Stimulated activated CD4-positive, alpha-beta T cell treated with anti-CD3 and anti-CD28 coated beads, Interleukin-2, amount 100 ng/mL, for 4 hours (primary cell): Measurements from ENCODE around the gene DENND4A.
"Not testable (repeated sequence)": the region's sequence is repeated elsewhere in the genome, so short reads cannot be mapped to it uniquely, and the experiment has no call there.

Experiments
- DNase-seq: peaks from one replicate; pipeline ENCODE4 v3.0.0-alpha.2; 2020; ENCODE audit warnings: low read depth

The DENND4A gene

DNA sequence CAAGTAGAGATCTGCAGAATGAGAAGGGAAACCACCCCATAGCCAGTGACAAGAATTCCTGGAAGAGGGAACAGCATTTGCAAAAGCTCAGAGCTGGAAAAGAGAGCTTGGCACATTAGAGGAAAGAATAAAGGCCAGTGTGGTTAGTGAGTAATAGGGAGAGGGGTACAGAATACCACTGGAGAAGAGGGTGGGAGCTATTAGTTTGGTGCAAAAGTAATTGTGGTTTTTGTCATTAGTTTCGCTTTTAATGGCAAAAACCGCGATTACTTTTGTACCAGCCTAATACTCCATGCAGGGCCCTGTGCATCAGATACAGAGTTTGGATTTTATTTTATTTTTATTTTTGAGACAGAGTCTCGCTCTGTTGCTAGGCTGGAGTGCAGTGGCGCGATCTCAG is 160.6 kb downstream of the DENND4A start:
- DNase-seq = no peak

DNA sequence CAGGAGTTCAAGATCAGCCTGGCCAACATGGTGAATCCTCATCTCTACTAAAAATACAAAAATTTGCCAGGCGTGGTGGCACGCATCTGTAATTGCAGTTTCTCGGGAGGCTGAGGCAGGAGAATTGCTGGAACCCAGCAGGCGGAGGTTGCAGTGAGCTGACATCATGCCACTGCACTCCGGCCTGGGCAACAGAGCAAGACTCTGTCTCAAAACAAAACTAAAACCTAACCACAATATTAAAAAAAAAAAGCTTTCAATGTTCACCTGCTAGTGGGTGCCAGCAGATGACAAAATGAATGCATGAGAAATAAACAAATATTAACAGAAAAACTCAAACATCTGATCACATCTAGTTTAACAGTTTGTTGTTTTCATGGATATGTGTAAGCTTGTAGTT is 161.3 kb downstream of the DENND4A start:
- DNase-seq = no peak

DNA sequence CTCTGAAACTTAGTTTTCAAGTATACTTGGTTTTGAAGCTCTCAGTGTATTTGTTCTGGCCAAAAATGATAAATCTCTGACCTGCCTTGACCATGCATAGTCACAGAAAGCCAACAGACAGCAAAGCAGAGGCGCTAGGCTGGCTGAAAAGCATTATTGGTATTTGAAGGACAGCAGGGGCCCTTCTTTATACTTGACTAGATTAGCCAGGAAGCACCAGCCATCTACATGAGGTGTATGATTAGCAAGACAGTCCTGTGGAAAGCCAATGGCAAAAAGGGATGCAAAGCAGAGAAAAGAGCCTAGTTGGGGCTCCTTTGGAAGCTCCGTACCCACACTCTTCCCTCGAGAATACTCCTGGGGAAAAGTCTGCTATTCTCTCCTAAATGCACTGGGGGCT is 162.5 kb downstream of the DENND4A start:
- no peak for DNase-seq

DNA sequence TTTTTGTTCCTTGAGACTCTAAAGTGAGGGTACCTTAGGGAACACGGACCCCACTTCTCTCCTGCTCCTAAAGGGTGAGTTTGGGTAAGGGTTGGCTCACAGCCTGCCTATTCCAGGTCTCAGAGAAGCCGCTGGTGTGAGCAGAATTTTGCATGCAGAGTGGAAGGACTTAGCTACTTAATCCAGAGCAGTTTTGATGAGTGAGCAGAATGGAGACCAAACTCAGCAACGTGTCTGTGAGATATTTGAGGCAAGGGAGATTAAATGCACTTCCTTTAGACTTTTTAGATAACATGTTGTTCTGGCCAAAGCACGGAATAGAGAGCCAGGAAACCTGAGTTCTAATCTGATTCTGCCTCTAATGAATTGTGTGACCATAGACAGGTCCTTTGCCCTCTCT is 165.2 kb downstream of the DENND4A start:
- DNase-seq = no peak

DNA sequence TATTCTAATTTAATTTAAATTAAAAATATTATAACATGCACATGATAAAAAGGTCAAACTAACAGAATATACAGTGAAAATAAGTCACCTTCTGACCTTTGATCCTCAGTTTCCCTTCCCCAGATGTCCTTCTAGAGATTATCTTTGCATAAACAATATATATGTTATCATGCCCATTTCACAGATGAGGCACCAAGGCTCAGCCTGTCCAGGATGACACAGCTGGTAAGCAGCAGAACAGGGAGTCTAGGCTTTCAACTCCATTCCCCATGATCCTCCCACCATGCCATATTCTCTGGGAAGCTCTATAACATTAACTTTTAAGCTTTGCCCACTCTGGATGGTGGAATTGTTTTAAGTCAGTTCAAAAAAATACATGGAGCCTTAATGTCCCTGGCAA is 169.0 kb downstream of the DENND4A start:
- DNase-seq = no peak

DNA sequence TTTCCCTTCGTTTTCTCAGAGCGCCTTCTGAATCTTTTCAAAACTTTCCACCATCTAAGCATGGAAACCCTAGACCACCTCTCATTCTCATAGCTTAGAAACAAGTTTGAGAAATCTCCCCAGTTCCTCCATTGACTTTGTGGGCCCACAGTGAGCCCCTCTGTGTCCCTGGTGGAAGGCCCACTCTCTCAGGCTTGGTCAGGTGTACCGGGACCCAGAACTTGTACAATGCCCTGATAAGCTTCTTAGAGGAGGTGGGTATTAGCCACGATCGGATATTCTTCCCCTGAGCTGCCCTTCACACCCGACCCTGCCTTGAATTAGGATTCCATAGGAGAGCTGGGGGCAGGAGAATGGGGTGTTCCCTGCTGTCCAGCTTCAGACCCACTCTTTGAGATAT is 170.5 kb downstream of the DENND4A start, which contains the start of gene SLC24A1:
TSS of gene SLC24A1 (plus strand) at position 301 of the 400 bp plus-strand sequence. CDS start 2,143 bp downstream, outside the sequence.
- no peak for DNase-seq

DNA sequence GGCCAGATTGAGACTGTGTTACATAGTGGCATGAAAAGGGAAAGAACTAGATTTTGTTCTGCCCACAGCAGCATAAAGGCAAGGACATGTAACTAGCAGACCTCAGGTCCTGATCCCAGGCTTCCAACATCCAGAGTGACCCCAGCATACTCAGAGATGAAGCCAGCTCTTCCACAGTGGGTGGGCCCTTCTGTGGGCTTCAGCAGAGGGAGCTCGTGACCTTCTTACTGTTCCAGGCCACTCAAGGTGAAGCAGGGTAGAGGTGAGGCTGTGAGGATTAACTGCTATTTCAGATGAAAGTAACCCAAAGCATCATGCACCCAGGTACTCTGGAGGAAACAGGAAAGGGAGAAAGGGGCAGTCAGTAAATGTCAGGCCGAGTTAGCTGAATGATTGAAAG is 171.3 kb downstream of the DENND4A start:
- no peak for DNase-seq

DNA sequence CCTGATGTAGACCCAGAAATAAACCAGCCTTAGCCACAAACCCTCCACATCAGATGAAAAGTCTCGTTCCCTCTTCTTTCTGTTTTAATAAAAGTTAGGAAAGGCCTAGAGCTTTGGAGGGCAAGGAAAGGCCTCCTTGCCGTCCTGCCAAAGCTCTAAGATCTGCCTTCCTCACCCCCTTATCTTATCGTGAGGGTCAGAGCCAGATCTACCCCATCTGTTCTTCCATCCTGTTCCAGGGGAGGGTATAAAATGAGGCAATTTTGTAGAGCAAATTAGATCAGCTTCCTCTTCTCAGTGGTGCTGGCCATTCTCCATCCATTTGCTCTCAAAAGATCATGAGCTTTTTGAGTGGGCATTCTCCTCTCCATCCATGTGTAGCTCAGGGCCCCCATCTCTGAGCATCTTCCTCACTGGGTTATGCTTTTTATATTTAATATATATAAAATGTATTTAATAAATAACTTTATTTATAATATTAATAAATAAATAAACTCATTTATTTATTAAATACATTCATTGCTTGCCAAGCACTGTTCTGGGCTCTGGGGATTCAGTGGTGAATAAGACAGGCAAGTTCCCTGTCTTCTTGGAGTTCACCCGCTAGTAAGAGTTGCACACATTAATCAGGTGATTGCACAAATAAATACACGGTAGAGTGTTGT is 172.3 kb downstream of the DENND4A start:
- DNase-seq = no peak

DNA sequence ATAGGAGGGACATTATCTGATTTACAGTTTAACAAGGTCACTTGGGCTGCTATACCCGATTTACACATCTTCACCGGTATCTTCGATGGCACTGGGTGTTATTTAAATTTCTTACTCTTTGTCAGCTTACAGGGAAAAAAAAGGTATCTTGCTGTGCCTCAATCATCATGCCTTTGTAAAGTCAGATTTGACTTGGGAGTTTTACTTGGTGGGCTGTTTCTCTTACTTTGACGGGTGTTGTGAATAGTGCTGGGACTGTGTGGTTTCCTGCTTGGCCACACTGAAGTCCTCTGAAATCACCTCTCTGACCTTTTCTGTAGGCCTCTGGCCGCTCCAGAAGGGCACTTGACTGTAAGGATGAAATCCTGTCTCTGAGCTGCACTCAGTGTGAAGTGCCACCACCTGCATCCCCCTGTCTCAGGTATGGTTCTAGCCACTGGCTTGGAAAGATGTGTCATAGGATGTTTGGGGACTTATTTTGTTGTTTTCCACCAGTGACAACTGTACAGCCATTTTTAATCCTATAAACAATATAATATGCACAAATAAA is 173.5 kb downstream of the DENND4A start:
- DNase-seq = no peak

DNA sequence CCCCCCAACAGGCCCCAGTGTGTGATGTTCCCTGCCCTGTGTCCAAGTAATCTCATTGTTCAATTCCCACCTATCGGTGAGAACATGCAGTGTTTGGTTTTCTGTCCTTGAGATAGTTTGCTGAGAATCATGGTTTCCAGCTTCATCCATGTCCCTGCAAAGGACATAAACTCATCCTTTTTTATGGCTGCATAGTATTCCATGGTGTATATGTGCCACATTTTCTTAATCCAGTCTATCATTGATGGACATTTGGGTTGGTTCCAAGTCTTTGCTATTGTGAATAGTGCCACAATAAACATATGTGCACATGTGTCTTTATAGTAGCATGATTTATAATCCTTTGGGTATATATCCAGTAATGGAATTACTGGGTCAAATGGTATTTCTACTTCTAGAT is 176.2 kb downstream of the DENND4A start:
- DNase-seq = not testable (repeated sequence)

DNA sequence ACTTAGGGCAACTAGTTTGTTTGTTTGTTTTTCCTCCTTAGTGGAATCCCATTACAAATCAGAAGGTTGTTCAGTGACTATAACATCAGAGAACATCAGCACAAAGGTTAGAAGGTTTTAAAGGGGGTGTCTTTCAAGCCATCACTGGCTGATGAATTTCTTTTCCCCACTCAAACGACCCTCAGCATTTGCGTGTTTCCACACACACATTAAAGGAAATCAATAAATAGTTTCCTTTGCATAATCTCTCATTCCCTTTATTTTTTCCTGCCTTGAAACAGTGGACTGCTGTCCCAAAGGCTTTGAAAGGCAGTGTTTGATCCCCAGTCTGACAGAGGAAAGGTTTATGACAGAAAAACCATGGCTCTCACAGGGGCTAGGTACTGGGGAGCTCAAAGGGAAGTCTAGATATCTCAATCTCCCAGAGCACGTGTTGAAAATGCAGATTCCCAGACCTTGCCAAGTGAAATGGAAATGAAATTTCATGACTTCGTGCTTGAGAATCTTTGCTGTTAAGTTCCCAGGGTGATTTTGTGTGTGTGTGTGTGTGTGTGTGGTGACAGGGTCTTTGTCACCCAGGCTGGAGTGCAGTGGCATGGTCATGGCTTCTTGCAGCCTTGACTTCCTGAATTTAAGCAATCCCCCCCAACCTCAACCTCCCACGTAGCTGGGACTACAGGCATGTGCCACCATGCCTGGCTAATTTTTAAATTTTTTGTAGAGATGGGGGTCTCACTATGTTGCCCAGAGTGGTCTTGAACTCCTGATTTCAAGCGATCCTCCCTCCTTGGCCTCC is 178.9 kb downstream of the DENND4A start:
- DNase-seq = no peak

DNA sequence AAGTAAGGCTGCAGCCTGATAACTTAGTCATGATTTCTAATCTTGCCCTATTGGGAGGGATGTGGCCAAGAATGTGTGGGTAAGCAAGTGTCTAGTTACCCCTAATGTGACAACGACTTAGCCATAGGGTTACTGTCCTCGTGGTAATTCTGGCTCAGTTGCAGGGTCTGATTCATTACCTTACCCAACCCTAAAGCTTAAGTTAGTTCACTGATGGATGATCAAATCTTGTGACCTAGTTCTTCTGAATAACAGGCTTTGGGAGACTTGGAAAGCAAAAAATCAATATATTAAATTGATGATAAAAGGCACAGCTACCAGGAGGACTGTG is 179.5 kb downstream of the DENND4A start:
- DNase-seq = no peak

DNA sequence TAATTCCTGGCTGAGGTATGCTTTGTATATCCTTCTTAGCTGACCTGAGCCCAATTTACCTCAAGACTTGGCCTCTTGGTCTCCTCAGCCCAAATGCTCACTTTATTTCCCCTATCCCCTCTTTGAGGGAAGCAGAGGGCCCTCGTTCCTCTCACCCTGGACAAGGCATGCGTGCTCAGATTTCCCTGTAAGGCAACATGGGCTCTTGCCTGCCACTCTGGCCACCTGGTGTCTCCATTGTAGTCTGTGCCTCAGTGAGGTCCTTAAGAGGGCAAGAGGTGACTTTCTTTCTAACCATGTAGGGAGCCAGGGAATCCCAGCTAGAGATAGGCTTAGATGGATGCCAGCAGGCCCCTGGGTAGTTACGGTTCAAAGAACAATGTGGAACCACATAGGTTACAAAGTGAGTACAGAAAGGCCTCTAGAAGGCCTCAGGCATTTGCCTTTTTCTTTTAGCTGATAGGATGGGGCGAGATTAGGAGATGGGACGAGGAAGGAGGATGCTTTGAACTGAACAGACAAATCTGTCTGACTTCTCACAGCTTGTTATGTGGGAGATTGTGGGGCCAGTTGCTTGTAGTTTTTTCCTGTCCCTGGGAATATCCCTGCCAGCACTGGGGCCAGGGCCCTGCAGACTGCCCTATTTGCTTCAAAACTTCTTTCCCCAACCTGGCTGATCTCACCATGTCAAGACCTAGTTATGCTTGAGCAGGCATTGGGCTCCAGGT is 180.0 kb downstream of the DENND4A start:
- DNase-seq = no peak

DNA sequence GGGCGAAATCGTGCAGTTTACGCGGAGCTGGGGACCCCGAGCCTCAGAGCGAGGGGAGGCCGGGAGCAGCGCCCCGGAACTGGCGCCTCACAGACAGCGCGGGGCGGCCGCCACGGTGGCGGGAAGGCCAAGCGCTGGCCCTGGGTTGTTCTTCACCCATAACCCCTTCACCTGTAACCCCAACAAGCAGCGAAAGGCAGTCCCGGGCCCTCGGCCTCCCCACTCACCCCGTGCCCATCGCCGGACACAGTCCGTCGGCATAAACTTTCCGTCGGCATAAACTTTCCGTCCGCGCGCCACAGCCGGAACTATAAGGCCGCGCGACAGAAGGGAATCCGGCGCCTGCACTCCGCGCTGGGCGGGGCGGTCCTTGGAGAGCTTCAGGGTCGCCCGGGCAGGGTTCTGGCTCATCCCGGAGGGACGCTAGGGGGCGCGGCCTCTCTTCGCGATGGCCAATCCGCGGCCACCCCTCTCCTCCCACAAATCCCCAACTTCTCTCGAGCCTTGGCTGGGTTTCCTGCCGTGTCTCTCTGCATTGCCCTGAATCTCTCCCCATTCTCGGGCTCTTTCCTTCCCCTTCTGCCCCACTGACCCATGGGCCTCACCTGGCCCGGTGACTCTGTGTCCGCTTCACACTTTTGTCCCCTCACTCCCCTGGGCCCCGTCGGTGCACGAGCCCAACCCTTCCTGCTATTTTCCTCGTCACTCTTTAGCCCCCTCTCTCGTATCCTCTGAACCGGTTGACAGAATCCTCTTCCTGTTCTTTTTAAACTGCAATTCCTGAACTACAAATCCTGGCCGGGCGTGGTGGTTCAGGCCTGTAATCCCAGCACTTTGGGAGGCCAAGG is 181.0 kb downstream of the DENND4A start, which contains the start of gene INTS14:
TSS of gene INTS14 (minus strand) at position 261 of the 848 bp plus-strand sequence. CDS start 3,751 bp downstream, outside the sequence.
- DNase-seq = peak; percentile 90
